ENCODE measurements around the gene AGFG1.
"Not testable (repeated sequence)": the region's sequence is repeated elsewhere in the genome, so short reads cannot be mapped to it uniquely, and the experiment has no call there.

Gene AGFG1

DNA sequence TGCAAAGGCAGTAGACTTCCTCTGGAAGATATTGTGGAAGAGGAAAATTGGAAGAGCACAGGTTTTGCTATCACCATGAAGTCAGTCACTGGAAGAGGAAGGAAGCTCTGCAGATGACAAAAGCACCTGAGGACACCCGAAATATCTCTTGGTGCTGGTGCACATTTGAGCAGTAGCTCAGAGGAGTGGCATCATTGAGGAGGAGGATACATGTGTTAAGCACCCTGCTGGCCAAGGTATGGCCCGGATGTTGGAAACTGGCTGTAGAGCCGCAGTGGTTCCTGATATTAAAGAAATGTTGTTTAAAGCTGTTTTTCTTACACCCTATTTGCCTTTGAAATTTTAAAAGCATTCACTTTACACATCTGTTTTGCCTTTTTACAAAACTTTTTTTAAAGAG, 94.1 kb downstream of the AGFG1 start:
- DNase-seq = no peak
- TF ChIP-seq GATA1 (IDR thresholded peaks at IDR 0.05; ENCODE audit: low read depth, low read length) (no peak), POLR2A (IDR thresholded peaks at IDR 0.05; ENCODE audit: low read length) (no peak)

DNA sequence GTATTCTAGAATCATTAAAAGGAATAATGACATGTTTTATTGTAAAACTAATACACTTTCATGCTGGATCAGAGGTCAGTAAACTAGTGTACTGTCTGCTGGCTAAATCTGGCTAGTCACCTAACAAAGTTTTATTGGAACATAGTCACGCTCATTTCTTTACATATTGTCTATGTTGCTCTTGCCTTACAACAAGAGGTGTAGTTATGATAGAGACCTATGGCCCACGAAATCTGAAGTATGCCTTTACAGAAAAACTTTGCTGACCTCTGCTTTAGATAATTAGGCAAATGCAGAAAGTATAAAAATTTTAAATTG, 96.9 kb downstream of the AGFG1 start:
- TF ChIP-seq POLR2A (IDR thresholded peaks at IDR 0.05; ENCODE audit: low read length) = no peak
- no peak for TF ChIP-seq GATA1 (IDR thresholded peaks at IDR 0.05; ENCODE audit: low read depth, low read length)
- DNase-seq = no peak

DNA sequence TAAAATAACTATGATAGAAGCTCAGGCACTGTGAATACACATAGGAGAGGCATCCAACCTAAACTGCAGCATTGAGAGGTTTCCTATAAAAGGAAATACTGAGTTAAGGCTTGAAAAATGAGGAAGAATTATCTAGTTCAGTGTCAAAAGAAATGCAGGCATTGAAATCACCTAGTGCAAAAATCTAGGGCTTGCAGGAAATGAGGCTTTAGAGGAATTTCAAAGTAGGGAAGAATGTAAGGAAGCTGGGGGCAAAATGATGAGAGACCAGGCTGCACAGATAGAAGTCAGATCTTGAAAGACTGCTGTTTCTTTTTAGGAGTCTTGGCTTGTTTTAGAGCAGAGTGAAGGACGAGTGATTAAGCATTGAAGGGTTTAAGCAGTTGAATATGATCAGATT, 98.7 kb downstream of the AGFG1 start:
- TF ChIP-seq POLR2A (IDR thresholded peaks at IDR 0.05; ENCODE audit: low read length) = no peak
- TF ChIP-seq GATA1 (IDR thresholded peaks at IDR 0.05; ENCODE audit: low read depth, low read length) = no peak
- DNase-seq = no peak

- TF ChIP-seq GATA1 (IDR thresholded peaks at IDR 0.05; ENCODE audit: low read depth, low read length) (no peak), POLR2A (IDR thresholded peaks at IDR 0.05; ENCODE audit: low read length) (no peak)
- no peak for DNase-seq
Observed at GRCh38 chr2:227576110-227576509, 104.2 kb downstream of the AGFG1 start.

DNA sequence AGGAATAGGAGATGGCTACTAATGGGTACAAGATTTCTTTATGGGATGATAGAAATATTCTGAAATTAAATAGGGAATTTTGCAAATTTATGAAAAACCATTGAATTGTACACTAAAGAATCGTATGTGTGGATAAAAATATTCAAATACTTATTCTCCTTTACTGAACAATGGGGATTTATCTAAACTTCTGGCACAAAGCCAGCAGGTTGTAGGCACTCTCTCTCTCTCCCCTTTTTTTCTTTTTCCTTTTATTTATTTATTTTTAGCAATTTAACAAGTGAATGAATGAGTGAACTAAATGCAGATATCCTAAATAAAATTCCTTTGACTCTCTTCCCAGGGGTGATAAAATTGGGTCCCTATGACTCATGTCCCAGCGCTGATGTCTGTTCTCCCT, 104.9 kb downstream of the AGFG1 start:
- no peak for DNase-seq
- no peak for TF ChIP-seq POLR2A (IDR thresholded peaks at IDR 0.05; ENCODE audit: low read length)
- no peak for TF ChIP-seq GATA1 (IDR thresholded peaks at IDR 0.05; ENCODE audit: low read depth, low read length)

GRCh38 chr2:227577555-227577954, 105.6 kb downstream of the AGFG1 start:
- no peak for DNase-seq
- TF ChIP-seq POLR2A (IDR thresholded peaks at IDR 0.05; ENCODE audit: low read length) = no peak
- no peak for TF ChIP-seq GATA1 (IDR thresholded peaks at IDR 0.05; ENCODE audit: low read depth, low read length)

- peak in 1 of 2 experiments; percentile 9 for DNase-seq
Observed at GRCh38 chr2:227578642-227579041, 106.7 kb downstream of the AGFG1 start.

GRCh38 chr2:227579791-227580190, 107.8 kb downstream of the AGFG1 start:
- DNase-seq = no peak
- TF ChIP-seq GATA1 (IDR thresholded peaks at IDR 0.05; ENCODE audit: low read depth, low read length) = no peak
- no peak for TF ChIP-seq POLR2A (IDR thresholded peaks at IDR 0.05; ENCODE audit: low read length)

More at GRCh38 chr2:227578642-227579041, 106.7 kb downstream of the AGFG1 start:
- no peak for TF ChIP-seq GATA1 (IDR thresholded peaks at IDR 0.05; ENCODE audit: low read depth, low read length)
- TF ChIP-seq POLR2A (IDR thresholded peaks at IDR 0.05; ENCODE audit: low read length) = no peak

DNA sequence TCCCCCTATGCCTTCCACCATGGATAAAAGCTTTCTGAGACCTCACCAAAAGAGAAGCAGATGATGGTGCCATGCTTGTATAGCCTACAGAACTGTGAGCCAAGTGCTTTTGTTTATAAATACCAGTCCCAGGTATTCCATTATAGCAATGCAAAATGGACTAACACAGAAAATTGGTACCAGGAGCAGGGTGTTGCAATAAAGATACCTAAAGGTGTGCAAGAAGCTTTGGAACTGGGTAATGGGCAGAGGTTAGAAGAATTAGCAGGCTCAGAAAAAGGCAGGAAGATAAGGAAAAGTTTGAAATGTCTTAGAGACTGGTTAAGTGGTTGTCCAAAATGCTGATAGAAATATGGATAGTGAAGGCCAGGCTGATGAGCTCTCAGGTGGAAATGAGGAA, 110.4 kb downstream of the AGFG1 start:
- DNase-seq = no peak
- TF ChIP-seq GATA1 (IDR thresholded peaks at IDR 0.05; ENCODE audit: low read depth, low read length) = no peak
- no peak for TF ChIP-seq POLR2A (IDR thresholded peaks at IDR 0.05; ENCODE audit: low read length)

- DNase-seq = no peak
- TF ChIP-seq GATA1 (IDR thresholded peaks at IDR 0.05; ENCODE audit: low read depth, low read length) (no peak), POLR2A (IDR thresholded peaks at IDR 0.05; ENCODE audit: low read length) (no peak)
Observed at GRCh38 chr2:227592694-227593387, 120.9 kb downstream of the AGFG1 start.

- TF ChIP-seq POLR2A (IDR thresholded peaks at IDR 0.05; ENCODE audit: low read length) (no peak), GATA1 (IDR thresholded peaks at IDR 0.05; ENCODE audit: low read depth, low read length) (no peak)
- no peak for DNase-seq
Observed at GRCh38 chr2:227595797-227596196, 123.8 kb downstream of the AGFG1 start.

GRCh38 chr2:227597036-227597435, 125.1 kb downstream of the AGFG1 start:
- no peak for DNase-seq
- no peak for TF ChIP-seq GATA1 (IDR thresholded peaks at IDR 0.05; ENCODE audit: low read depth, low read length)
- TF ChIP-seq POLR2A (IDR thresholded peaks at IDR 0.05; ENCODE audit: low read length) = no peak

DNA sequence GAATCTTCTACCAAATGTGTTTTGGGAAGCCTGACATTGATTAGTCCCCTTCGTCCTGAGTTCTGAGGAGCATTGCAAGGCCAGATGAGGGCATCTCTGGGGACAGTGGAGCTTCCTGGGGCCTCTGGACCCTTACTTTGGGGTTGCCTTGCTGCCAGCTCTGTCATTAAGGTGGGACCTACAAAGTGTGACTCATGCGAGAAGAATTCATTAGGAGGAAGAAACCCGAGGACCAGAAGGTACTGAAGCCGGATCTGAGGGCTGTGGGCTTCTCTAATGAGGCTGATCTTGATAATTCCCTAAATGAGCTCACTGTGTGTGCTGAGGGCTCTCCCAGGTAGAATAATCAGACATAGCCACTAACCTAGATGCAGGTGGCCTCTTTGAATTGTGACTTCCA, 126.0 kb downstream of the AGFG1 start:
- DNase-seq = no peak
- TF ChIP-seq POLR2A (IDR thresholded peaks at IDR 0.05; ENCODE audit: low read length) (no peak), GATA1 (IDR thresholded peaks at IDR 0.05; ENCODE audit: low read depth, low read length) (no peak)

GRCh38 chr2:227598835-227599503, 127.0 kb downstream of the AGFG1 start, which contains the start of gene SCYGR2:
Gene SCYGR2, plus strand, starts transcription at chr2:227598893. Its CDS starts 0 bp downstream, at chr2:227598893.
- not testable (repeated sequence) for DNase-seq

- no peak for TF ChIP-seq GATA1 (IDR thresholded peaks at IDR 0.05; ENCODE audit: low read depth, low read length)
- TF ChIP-seq POLR2A (IDR thresholded peaks at IDR 0.05; ENCODE audit: low read length) = no peak
- no peak for DNase-seq
Observed at GRCh38 chr2:227602358-227602757, 130.4 kb downstream of the AGFG1 start.
